Dermis microvascular lymphatic vessel endothelial cell (primary cell): ENCODE data around the gene USP5. TPM values are rescaled to one million over a fixed set of nuclear protein-coding genes. Genes with fewer than 3 reads are reported as not detected.

Experiments
- DNase-seq, 2 donors: peaks; one replicate each; pipeline versions ENCODE4 v3.0.0 to v3.0.0-alpha.2; 2010; ENCODE audit warnings: low read depth in 2 of 2
- total RNA-seq: library from RNA; depleted of rRNA; stranded (reverse); fragments of >200 nt; gene quantifications from 2 replicates; pipeline ENCODE4 v1.2.1, GENCODE V29; 2014

Gene USP5
- total RNA-seq, 1 donor from 2014 or later, result 82.5 TPM

DNA sequence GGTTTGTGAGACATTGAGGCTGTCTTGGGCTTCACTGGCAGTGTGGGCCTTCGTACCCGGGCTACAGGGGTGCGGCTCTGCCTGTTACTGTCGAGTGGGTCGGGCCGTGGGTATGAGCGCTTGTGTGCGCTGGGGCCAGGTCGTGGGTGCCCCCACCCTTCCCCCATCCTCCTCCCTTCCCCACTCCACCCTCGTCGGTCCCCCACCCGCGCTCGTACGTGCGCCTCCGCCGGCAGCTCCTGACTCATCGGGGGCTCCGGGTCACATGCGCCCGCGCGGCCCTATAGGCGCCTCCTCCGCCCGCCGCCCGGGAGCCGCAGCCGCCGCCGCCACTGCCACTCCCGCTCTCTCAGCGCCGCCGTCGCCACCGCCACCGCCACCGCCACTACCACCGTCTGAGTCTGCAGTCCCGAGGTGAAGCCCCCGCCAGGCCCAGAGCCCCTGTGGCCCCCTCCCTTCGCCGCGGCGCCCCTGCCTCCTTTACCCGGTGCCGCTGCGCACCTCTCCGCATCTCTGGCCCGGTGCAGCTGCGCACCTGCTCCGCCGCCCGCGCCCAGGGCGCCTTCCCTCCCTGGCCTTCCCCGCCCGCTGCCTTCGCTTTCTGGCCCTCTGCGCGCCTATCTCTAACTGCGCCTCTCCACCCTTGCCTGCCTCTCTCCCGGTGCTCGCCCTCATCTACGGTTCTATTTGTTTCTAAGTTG lies 62.4 kb downstream of the USP5 start, which contains the start of gene ENO2:
Gene ENO2 (plus strand): TSS at position 335 of the 701 bp plus-strand sequence. CDS start 1,253 bp downstream, outside the sequence.
- DNase-seq, result peak in 1 of 2 donors; percentile 61

DNA sequence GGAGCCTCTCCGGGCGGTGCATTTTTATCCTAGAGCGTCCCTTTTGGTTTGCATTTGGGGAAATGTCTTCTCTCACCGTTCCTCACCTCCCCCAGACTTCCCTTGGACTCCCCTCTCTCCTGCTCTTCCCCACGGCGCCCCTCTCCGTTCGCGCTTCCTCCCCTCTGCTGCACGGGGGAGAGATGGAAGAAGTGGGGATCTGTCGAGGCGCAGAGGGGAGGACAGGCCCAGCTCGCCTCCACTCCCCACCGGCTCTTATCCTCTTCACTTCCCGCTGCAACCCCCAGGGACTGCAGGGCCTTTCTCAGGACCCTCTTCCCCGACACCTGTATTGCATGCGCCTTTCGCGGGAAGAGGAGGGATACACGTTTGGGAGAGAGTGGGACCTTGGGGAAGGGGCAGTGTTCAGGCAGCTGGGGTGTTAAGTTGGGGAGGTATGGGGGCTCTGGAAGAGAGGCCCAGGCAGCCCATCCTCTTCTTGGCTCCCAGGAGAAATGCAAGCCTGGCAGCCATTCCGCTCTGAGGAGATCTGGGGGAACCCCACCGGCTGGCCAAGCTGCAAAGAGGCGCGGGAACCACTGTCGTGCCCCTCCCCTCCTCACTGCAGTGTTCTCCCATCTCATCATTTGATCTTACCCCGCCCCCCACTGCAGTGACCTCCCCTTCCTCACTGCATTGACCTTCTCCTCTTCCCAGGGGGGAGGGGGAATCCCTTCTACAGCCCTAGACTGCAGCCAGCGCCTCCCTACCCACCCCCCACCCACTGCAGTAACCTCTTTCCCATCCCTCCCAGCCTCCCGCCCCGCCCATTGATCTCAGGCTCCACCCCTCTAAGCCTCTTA lies 63.2 kb downstream of the USP5 start:
- no peak for DNase-seq

DNA sequence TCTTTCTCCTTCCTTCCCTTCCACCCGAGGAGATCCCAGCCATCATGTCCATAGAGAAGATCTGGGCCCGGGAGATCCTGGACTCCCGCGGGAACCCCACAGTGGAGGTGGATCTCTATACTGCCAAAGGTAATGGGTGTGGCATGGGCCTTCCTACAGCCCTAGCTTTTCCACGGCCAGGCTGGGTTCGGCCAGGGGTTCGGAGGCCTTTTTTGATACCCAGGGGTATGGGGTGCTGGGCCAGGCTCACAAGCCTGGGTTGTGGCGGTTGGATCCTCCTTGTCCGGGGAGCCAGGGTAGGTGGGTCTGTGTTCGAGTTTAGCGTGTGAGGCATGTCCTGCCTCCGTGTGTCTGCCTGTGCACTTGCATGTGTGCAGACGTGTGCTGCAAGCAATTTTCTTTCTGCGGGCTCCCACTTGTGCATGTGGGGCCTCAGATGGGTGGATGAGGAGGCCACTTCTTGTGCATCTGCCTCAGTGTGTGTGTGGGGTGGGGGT lies 63.9 kb downstream of the USP5 start:
- DNase-seq, result no peak

Other genes with a start within 250 kb of the USP5 start
- gene CHD4, start 244.8 kb upstream of the USP5 start, total RNA-seq, result 181 and 200 TPM in 2 replicates
- under 0.01 TPM in 1 of 2 replicates, not detected in the other for gene LPAR5, start 216.2 kb upstream of the USP5 start, total RNA-seq
- gene ACRBP, start 204.7 kb upstream of the USP5 start, total RNA-seq, result 0.39 and 0.51 TPM in 2 replicates
- gene ING4, start 189.0 kb upstream of the USP5 start, total RNA-seq, result 31.1 and 41.1 TPM in 2 replicates
- 6.4 and 11.6 TPM in 2 replicates for gene ZNF384, start 162.8 kb upstream of the USP5 start, total RNA-seq
- not detected in 2 replicates for gene PIANP, start 151.3 kb upstream of the USP5 start, total RNA-seq
- 35.8 and 50.4 TPM in 2 replicates for gene COPS7A, start 128.1 kb upstream of the USP5 start, total RNA-seq
- gene MLF2, start 99.0 kb upstream of the USP5 start, total RNA-seq, result 76.4 and 115 TPM in 2 replicates
- gene PTMS, start 85.8 kb upstream of the USP5 start, total RNA-seq, result 43.3 and 50.8 TPM in 2 replicates
- gene LAG3, start 79.6 kb upstream of the USP5 start, total RNA-seq, result under 0.01 and 0.13 TPM in 2 replicates
- gene CD4, start 62.6 kb upstream of the USP5 start, total RNA-seq, result not detected in 2 replicates
- 0.51 and 0.76 TPM in 2 replicates for gene GPR162, start 30.3 kb upstream of the USP5 start, total RNA-seq
- 18.2 and 22.6 TPM in 2 replicates for gene P3H3, start 23.7 kb upstream of the USP5 start, total RNA-seq
- 0.13 and 0.25 TPM in 2 replicates for gene GNB3, start 11.2 kb upstream of the USP5 start, total RNA-seq
- gene CDCA3, start 864 bp upstream of the USP5 start, total RNA-seq, result 5.7 and 11.8 TPM in 2 replicates
- 778 and 977 TPM in 2 replicates for gene TPI1, start 15.4 kb downstream of the USP5 start, total RNA-seq
- 2.9 and 3.3 TPM in 2 replicates for gene SPSB2, start 21.2 kb downstream of the USP5 start, total RNA-seq
- 2.0 and 2.1 TPM in 2 replicates for gene LRRC23, start 52.7 kb downstream of the USP5 start, total RNA-seq
- gene ENO2, start 62.4 kb downstream of the USP5 start, total RNA-seq, result 1.0 and 1.4 TPM in 2 replicates
- gene ATN1, start 75.8 kb downstream of the USP5 start, total RNA-seq, result 5.1 and 12.1 TPM in 2 replicates
- not detected in 2 replicates for gene RNU7-1, start 91.7 kb downstream of the USP5 start, total RNA-seq
- gene C12orf57, start 91.9 kb downstream of the USP5 start, total RNA-seq, result 88.7 and 206 TPM in 2 replicates
- gene PTPN6, start 99.2 kb downstream of the USP5 start, total RNA-seq, result 2.4 and 2.6 TPM in 2 replicates
- gene PHB2, start 118.5 kb downstream of the USP5 start, total RNA-seq, result 158 and 184 TPM in 2 replicates
- gene EMG1, start 118.8 kb downstream of the USP5 start, total RNA-seq, result 30.2 and 30.8 TPM in 2 replicates
- gene LPCAT3, start 166.3 kb downstream of the USP5 start, total RNA-seq, result 9.7 and 11.3 TPM in 2 replicates
- 0.13 TPM in 2 replicates for gene C1S, start 208.6 kb downstream of the USP5 start, total RNA-seq
- 0.77 and 1.1 TPM in 2 replicates for gene C1R, start 240.3 kb downstream of the USP5 start, total RNA-seq